Activated naive CD8-positive, alpha-beta T cell treated with anti-CD3 and anti-CD28 coated beads for 36 hours (primary cell): Measurements from ENCODE around the gene AK2. TPM values are rescaled to one million over a fixed set of nuclear protein-coding genes. Genes with fewer than 3 reads are reported as not detected.
A peak's percentile ranks its signal among the peaks of the same experiment; 100 is the strongest.

ENCODE experiments used
- DNase-seq: peaks from one replicate; pipeline ENCODE4 v3.0.0; 2021
- H3K27ac Mint-ChIP-seq: one replicate; pipeline ENCODE4 v1.8.0; 2022; ENCODE audit warnings: mild to moderate bottlenecking, moderate library complexity, mixed read lengths
- H3K27me3 Mint-ChIP-seq: one replicate; pipeline ENCODE4 v1.8.0; 2022; ENCODE audit warnings: mild to moderate bottlenecking, mixed read lengths
- H3K36me3 Mint-ChIP-seq: one replicate; pipeline ENCODE4 v1.8.0; 2021; ENCODE audit warnings: mild to moderate bottlenecking, mixed read lengths
- H3K4me1 Mint-ChIP-seq: one replicate; pipeline ENCODE4 v1.8.0; 2021; ENCODE audit warnings: mixed read lengths
- H3K4me3 Mint-ChIP-seq: one replicate; pipeline ENCODE4 v1.8.0; 2022; ENCODE audit warnings: mild to moderate bottlenecking, moderate library complexity, mixed read lengths
- H3K9me3 Mint-ChIP-seq: one replicate; pipeline ENCODE4 v1.8.0; 2022; ENCODE audit warnings: mixed read lengths
- total RNA-seq, 2 experiments: library from RNA; stranded (reverse); gene quantifications; one replicate each; pipeline ENCODE4 v1.2.3, GENCODE V29; 2021

AK2 gene
- total RNA-seq, 2 experiments from 2014 or later, result 372 to 389 TPM

DNA sequence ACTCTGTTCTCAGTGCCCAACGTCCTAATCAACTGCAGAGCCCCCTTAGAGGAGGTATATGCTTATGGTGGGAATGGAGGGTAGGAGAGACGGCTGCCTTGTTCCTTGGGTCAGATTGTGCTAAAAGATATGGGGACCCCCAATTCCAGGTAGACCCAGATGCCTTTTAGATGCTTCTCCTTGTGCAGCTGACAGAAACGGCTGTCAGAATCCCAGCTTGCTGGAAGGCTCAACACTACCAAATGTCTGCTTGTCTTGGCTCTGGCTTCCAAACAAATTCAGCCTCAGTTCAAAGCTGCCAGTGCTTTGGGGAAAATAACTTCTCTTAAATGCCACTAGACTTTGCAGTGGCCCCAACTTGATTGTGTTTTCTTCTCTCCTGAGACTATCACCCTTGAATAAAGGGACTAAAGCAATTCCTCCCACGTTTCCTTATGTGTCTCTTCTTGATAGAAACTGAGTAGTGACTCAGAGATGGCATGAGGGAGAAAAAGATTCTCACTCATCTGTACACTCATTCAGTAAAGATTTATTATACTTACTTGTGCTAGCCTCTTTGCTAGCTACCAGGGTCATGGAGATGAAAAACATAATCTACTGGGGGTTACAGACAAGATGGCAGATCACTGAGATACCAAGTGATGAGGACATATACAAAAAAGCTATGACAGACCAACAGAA is 68.7 kb downstream of the AK2 start:
- H3K4me3 Mint-ChIP-seq, result no peak overlapping the region
- DNase-seq, result no peak
- H3K9me3 Mint-ChIP-seq, result no peaks in the 10 kb centered on the region
- H3K27me3 Mint-ChIP-seq, result peaks cover 34% of the 10 kb centered on the region
- peaks cover 4% of the 10 kb centered on the region for H3K36me3 Mint-ChIP-seq
- peaks cover 11% of the 10 kb centered on the region for H3K4me1 Mint-ChIP-seq
- no peak overlapping the region for H3K27ac Mint-ChIP-seq

DNA sequence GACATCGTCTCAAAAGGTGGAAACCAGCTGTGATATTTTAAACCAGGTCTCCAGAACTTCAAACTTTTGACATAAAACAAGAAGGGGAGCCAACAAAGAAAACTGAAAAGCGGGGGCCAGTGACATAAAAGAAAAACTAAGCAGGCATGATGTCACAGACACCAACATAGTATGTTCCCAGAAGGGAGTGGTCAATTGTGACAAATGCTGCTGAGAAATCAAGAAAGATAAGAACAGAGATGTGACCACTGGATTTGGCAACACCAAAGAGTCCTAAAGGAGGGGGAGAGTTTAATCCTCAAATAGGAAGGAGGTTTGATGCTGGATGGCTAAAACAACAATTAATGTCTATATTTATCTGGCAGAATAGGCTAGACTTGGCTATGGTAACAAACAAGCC is 69.8 kb downstream of the AK2 start:
- Mint-ChIP-seq H3K27me3 (peaks cover 25% of the 10 kb centered on the region), H3K4me3 (no peak overlapping the region), H3K27ac (no peak overlapping the region), H3K9me3 (no peaks in the 10 kb centered on the region), H3K4me1 (peaks cover 17% of the 10 kb centered on the region), H3K36me3 (no peaks in the 10 kb centered on the region)
- DNase-seq, result no peak

DNA sequence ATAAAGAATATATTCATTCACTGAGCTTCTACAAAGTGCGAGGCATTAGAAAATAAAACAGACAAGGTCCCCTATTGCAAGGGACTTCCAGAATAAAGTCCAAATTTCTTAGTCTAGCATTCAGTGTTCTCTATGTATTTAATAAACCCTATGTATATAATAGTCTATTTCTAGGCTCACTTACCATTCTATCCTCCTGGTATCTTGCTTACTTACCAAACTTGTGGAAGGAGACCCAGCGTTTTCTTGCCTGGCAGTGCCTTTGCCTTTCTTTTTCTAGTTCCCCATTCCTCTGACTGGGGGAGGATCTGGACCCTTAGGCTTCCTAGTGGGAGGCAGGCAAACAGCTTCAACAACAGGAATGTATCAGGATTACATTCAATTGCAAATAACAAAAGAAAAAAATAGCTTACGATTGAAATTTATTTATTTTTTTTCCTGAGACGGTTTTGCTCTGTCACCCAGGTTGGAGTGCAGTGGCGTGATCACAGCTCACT is 71.4 kb downstream of the AK2 start:
- DNase-seq, result no peak
- H3K36me3 Mint-ChIP-seq, result no peaks in the 10 kb centered on the region
- peaks cover 12% of the 10 kb centered on the region for H3K27me3 Mint-ChIP-seq
- peaks cover 26% of the 10 kb centered on the region for H3K4me1 Mint-ChIP-seq
- peak overlapping the region; percentile 85 for H3K27ac Mint-ChIP-seq
- H3K9me3 Mint-ChIP-seq, result no peaks in the 10 kb centered on the region
- peak overlapping the region; percentile 79 for H3K4me3 Mint-ChIP-seq

DNA sequence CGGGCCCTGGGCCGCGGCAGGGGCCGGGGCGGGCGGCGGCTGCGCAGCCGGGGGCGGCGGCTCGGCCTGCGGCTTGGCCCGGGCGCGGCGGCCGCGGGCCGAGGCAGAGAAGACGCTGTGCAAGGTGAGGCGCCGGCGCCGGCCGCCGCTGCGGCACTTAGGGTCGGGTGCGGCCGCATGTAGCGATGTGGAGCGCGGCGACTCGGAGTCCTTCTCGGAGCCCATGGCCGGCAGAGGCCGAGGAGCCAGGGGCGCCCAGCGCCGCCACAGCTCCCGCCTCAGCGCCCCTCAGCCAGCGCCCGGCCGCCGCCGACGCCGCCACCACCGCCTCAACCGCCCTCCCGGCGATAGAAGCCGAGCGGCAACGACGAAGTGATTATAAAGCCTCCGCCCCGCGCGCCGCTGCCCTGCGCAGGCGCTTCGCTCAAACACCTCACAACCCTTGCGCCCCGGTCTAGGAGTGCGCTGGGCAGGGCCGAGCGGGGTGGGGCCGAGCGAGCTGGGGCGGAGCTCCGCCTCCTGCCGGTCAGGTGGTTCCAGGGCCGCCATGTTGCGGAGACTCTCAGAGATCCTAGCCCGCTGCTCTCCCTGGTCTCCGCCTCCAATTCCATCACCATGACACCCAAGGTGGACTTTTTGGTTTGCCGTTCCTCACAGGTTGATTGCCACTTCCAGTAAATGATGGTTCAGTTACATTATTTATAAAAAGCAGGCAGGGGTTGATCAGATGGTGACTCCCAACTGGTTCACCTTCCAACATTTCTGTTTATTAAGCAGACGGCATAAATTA is 72.0 kb downstream of the AK2 start, which contains the start of gene RNF19B:
Gene RNF19B (minus strand): TSS at position 349 of the 790 bp plus-strand sequence. CDS start 124 bp downstream, at position 225.
- DNase-seq, result peak; percentile 97
- peaks cover 27% of the 10 kb centered on the region for H3K4me1 Mint-ChIP-seq
- peak within 1 kb of the TSS; percentile 85 for H3K27ac Mint-ChIP-seq
- H3K4me3 Mint-ChIP-seq, result peak within 1 kb of the TSS; percentile 85
- no peaks in the 10 kb centered on the region for H3K36me3 Mint-ChIP-seq
- H3K27me3 Mint-ChIP-seq, result peaks cover 8% of the 10 kb centered on the region
- no peaks in the 10 kb centered on the region for H3K9me3 Mint-ChIP-seq

DNA sequence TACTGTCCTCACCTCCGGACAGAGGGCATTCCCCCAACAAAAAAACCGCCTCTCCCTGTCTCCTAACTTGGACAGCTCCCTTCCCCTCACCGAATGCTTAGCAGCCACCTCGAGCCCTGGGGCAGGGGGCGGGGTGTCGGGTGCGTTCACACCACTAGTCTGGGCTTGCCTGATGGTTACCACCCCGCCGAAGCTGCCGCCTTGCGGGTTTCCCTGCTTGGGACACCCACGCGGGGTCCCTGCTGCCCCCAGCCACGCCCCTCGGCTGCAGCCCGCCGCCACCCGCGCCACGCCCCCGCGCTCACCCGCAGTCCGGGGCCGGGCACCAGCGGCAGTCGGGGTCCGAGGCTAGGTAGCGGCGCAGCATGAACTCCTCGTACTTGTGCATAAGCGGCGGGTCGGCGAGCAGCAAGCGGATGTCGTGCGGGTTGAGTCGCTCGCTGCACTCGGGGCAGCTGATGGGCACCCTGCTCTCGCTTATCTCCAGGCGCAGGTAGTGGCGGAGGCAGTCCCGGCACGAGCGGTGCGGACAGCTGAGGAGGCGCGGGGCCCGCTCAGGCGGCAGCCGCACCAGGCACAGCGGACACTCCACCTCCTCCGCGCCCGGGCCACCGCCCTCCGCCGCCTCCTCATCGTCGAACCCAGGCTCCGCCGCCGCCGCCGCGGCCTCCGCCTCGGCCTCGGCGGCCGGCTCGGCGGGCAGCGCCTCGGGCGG is 72.8 kb downstream of the AK2 start:
- no peaks in the 10 kb centered on the region for H3K36me3 Mint-ChIP-seq
- peak; percentile 70 for DNase-seq
- peak overlapping the region; percentile 85 for H3K4me3 Mint-ChIP-seq
- H3K4me1 Mint-ChIP-seq, result peaks cover 31% of the 10 kb centered on the region
- no peaks in the 10 kb centered on the region for H3K9me3 Mint-ChIP-seq
- peaks cover 4% of the 10 kb centered on the region for H3K27me3 Mint-ChIP-seq
- peak overlapping the region; percentile 56 for H3K27ac Mint-ChIP-seq

DNA sequence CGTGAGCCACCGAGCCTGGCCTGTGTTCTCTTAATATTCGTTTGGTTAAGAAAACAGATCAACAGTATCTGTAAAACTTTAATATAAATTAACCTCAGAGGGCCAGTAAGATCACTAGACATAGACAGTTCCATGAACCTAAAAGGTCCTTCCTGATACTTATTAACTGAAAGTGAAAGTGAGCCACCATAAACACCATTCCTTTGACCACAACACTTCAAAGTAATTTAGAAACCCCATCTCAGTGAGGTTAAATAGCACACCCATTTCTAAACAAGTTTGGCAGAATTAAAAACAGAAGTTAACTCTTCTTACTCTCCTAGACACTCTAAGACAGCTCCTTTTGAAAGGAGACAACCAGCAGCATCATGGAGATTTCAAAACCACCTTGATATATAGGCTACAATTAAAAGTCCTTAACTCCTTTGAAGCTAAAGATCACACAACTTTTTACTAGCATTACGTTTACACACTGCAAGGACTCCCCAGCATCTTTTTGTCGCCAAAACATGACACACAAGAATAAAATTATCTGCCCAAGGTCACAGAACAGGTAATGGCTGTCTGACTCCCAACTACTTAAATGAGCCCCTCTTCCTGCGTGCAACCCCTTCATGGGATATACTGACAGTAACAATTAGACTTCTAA is 74.3 kb downstream of the AK2 start:
- H3K4me3 Mint-ChIP-seq, result peak overlapping the region; percentile 85
- DNase-seq, result no peak
- no peaks in the 10 kb centered on the region for H3K36me3 Mint-ChIP-seq
- no peaks in the 10 kb centered on the region for H3K27me3 Mint-ChIP-seq
- H3K9me3 Mint-ChIP-seq, result no peaks in the 10 kb centered on the region
- H3K27ac Mint-ChIP-seq, result peak overlapping the region; percentile 21
- H3K4me1 Mint-ChIP-seq, result peaks cover 38% of the 10 kb centered on the region

DNA sequence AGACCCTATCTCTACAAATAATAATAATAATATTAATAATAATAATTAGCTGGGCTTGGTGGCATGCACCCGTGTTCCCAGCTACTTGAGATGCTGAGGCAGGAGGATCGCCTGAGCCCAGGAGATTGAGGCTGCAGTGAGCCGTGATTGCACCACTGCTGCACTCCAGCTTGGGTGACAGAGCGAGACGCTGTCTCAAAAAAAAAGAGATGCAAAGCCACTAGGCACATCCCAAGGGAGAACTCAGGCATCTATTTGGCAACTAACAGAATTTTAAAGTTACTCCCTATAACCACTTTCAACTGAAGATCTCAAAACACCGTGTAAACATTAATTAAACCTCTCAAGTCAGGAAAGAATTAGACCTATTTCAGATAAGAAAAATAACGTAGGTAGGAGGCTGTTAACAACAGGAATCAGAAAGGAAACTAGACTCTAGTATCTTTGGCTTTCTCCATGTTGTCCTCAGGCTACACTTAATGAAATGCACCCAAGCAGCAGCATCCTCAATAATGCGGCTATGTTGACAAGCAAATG is 75.8 kb downstream of the AK2 start:
- H3K9me3 Mint-ChIP-seq, result no peaks in the 10 kb centered on the region
- no peak overlapping the region for H3K4me3 Mint-ChIP-seq
- H3K4me1 Mint-ChIP-seq, result peaks cover 42% of the 10 kb centered on the region
- H3K36me3 Mint-ChIP-seq, result no peaks in the 10 kb centered on the region
- DNase-seq, result no peak
- no peak overlapping the region for H3K27ac Mint-ChIP-seq
- H3K27me3 Mint-ChIP-seq, result no peaks in the 10 kb centered on the region

DNA sequence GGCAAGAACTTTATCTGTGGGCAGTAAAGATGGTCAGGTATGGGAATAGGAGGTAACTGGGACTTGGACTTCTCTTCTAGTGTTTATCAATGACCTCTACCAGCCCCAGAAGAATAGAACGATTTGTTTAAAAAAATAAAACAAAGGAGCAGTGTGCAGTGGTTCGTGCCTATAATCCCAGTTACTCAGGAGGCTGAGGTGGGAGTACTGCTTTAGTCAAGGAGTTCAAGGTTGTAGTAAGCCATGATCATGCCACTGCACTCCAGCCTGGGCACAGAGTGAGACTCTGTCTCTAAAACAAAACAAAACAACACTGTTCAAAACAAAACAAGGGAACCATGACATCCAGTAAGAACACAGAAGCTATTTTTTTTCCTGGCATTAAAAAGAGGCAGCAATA is 76.3 kb downstream of the AK2 start:
- DNase-seq, result no peak
- H3K4me1 Mint-ChIP-seq, result peaks cover 42% of the 10 kb centered on the region
- H3K27me3 Mint-ChIP-seq, result no peaks in the 10 kb centered on the region
- no peak overlapping the region for H3K4me3 Mint-ChIP-seq
- no peak overlapping the region for H3K27ac Mint-ChIP-seq
- H3K36me3 Mint-ChIP-seq, result no peaks in the 10 kb centered on the region
- H3K9me3 Mint-ChIP-seq, result no peaks in the 10 kb centered on the region

DNA sequence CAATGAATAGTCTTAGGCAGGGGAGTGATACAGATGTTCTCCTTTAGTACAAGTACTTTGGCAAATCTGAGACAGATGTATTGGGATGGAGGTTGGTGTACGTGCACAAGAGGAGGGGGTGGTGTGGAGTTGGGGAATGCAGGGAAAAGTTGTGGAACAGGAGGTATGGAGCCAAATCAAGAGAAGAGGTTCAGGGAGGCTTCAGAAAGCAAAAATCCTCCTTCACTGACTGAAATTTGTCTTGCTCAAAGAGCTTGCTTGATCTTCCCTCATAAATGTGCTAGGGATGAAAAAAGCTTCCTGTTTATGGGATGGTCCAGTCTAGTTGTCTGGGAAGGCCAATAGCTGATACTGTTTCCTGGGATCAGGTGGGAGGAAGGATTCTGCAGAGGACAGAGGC is 77.9 kb downstream of the AK2 start:
- Mint-ChIP-seq H3K27ac (no peak overlapping the region), H3K27me3 (no peaks in the 10 kb centered on the region), H3K4me3 (no peak overlapping the region)

More for the DNA sequence above, 77.9 kb downstream of the AK2 start:
- Mint-ChIP-seq H3K36me3 (no peaks in the 10 kb centered on the region), H3K9me3 (no peaks in the 10 kb centered on the region), H3K4me1 (peaks cover 46% of the 10 kb centered on the region)
- no peak for DNase-seq

Other genes with a start within 250 kb of the AK2 start
- 100 to 1,000 TPM; 250 to 267 TPM for gene YARS1, start 219.5 kb downstream of the AK2 start, total RNA-seq
- 10 to 100 TPM; 24.6 to 28.5 TPM for gene S100PBP, start 219.2 kb downstream of the AK2 start, total RNA-seq
- gene FNDC5, start 166.0 kb downstream of the AK2 start, total RNA-seq, result not detected
- gene HPCA, start 150.4 kb downstream of the AK2 start, total RNA-seq, result under 1 TPM in 1 of 2 experiments, not detected in 1; 0.29 TPM
- 1 to 10 TPM; 1.2 to 1.4 TPM for gene TMEM54, start 135.5 kb downstream of the AK2 start, total RNA-seq
- 10 to 100 TPM in 1 of 2 experiments, 1 to 10 TPM in 1; 8.8 to 10.2 TPM for gene RNF19B, start 72.1 kb downstream of the AK2 start, total RNA-seq
- 1 to 10 TPM; 1.8 to 3.6 TPM for gene AZIN2, start 44.3 kb upstream of the AK2 start, total RNA-seq
- 1 to 10 TPM; 3.4 to 4.5 TPM for gene TRIM62, start 145.2 kb upstream of the AK2 start, total RNA-seq
- 1 to 10 TPM; 7.2 to 9.2 TPM for gene ZNF362, start 219.6 kb upstream of the AK2 start, total RNA-seq